Measurements from ENCODE around the gene TNRC6B. TPM values are rescaled to one million over a fixed set of nuclear protein-coding genes. Genes with fewer than 3 reads are reported as not detected.

Gene TNRC6B
- total and polyA plus RNA-seq, 2 experiments from 2014 or later = 46.9 to 87.8 TPM

- H4K20me1 ChIP-seq (replicated peaks; ENCODE audit: insufficient read depth) = peaks cover 20% of the 10 kb centered on the region; the same call in 1 of the 2 replicates
- peak overlapping the region; percentile 4; the same call in 1 of the 3 replicates for H3K4me3 Mint-ChIP-seq
- no peak overlapping the region for H3K4me3 ChIP-seq
- H3K79me2 ChIP-seq (replicated peaks; ENCODE audit: insufficient read depth) = peaks cover 100% of the 10 kb centered on the region
- peaks cover 79% of the 10 kb centered on the region for H3K4me1 Mint-ChIP-seq
- H3K9me2 ChIP-seq (ENCODE audit: insufficient read depth) = no peaks in the 10 kb centered on the region
- H3K27me3 Mint-ChIP-seq (ENCODE audit: insufficient read depth, low read depth, poor library complexity) = peaks cover 1% of the 10 kb centered on the region
- ATAC-seq = peak; percentile 72
- DNase-seq (ENCODE audit: low spot score) = peak; percentile 69
- peak overlapping the region; percentile 59 for H3K4me2 ChIP-seq
- H3K36me3 ChIP-seq (ENCODE audit: insufficient read depth) = no peaks in the 10 kb centered on the region
- H3K27ac ChIP-seq (ENCODE audit: low read depth) = peak overlapping the region; percentile 65
- H2AFZ ChIP-seq = no peak overlapping the region
- peaks cover 18% of the 10 kb centered on the region for H3K36me3 Mint-ChIP-seq (ENCODE audit: low read depth)
- no peak for TF ChIP-seq ZNF462 (CRISPR knock-in tag; IDR thresholded peaks at IDR 0.05)
- TF ChIP-seq CTCF (conservative IDR thresholded peaks at IDR 0.05; ENCODE audit: low read depth in 2 of 2) = peak in 1 of 2 experiments; percentile 14; a peak in 1 of 4 replicates
- H3K9me3 Mint-ChIP-seq = peaks cover 3% of the 10 kb centered on the region; the same call in 2 of the 3 replicates
- H3K4me1 ChIP-seq (ENCODE audit: insufficient read depth) = peaks cover 60% of the 10 kb centered on the region
- peak overlapping the region; percentile 41; the same call in 1 of the 2 replicates for H3K27ac Mint-ChIP-seq
- H3K27me3 ChIP-seq (ENCODE audit: insufficient read depth) = no peaks in the 10 kb centered on the region
- peaks cover 7% of the 10 kb centered on the region for H3F3A ChIP-seq (replicated peaks; ENCODE audit: low read depth)
Measured at GRCh38 chr22:40187389-40187788, 9.7 kb downstream of the TNRC6B start.

GRCh38 chr22:40189997-40190396, 12.3 kb downstream of the TNRC6B start:
- no peaks in the 10 kb centered on the region for H3K9me2 ChIP-seq (ENCODE audit: insufficient read depth)
- H3K27ac Mint-ChIP-seq = no peak overlapping the region
- no peak overlapping the region for H3K4me3 ChIP-seq
- H3K4me3 Mint-ChIP-seq = no peak overlapping the region
- peaks cover 26% of the 10 kb centered on the region for H3F3A ChIP-seq (replicated peaks; ENCODE audit: low read depth)
- H3K27ac ChIP-seq (ENCODE audit: low read depth) = no peak overlapping the region
- DNase-seq (ENCODE audit: low spot score) (no peak), ATAC-seq (no peak)
- H3K79me2 ChIP-seq (replicated peaks; ENCODE audit: insufficient read depth) = peaks cover 88% of the 10 kb centered on the region
- H3K4me1 ChIP-seq (ENCODE audit: insufficient read depth) = peaks cover 61% of the 10 kb centered on the region
- peak overlapping the region; percentile 30; the same call in 1 of the 2 replicates for H3K4me2 ChIP-seq
- H4K20me1 ChIP-seq (replicated peaks; ENCODE audit: insufficient read depth) = peaks cover 10% of the 10 kb centered on the region; the same call in 1 of the 2 replicates
- no peaks in the 10 kb centered on the region for H3K36me3 ChIP-seq (ENCODE audit: insufficient read depth)
- peaks cover 15% of the 10 kb centered on the region for H3K36me3 Mint-ChIP-seq (ENCODE audit: low read depth)
- H3K27me3 ChIP-seq (ENCODE audit: insufficient read depth) = no peaks in the 10 kb centered on the region
- H3K9me3 Mint-ChIP-seq = no peaks in the 10 kb centered on the region; the same call in 2 of the 3 replicates
- peaks cover 85% of the 10 kb centered on the region for H3K4me1 Mint-ChIP-seq
- peaks cover 7% of the 10 kb centered on the region for H3K27me3 Mint-ChIP-seq (ENCODE audit: insufficient read depth, low read depth, poor library complexity)
- H2AFZ ChIP-seq = no peak overlapping the region
- TF ChIP-seq CTCF (conservative IDR thresholded peaks at IDR 0.05; ENCODE audit: low read depth in 2 of 2) = no peak
- no peak for TF ChIP-seq EZH2phosphoT487 (IDR thresholded peaks at IDR 0.05; ENCODE audit: unreplicated experiment)

All from GM23338 (cell line).